CD4-positive, alpha-beta T cell treated with Interleukin-15 for 4 hours (primary cell): Measurements from ENCODE around the gene PPP4R3A.

Source experiments
- DNase-seq: peaks from one replicate; pipeline ENCODE4 v3.0.0-alpha.2; 2020; ENCODE audit warnings: low spot score

PPP4R3A gene

DNA sequence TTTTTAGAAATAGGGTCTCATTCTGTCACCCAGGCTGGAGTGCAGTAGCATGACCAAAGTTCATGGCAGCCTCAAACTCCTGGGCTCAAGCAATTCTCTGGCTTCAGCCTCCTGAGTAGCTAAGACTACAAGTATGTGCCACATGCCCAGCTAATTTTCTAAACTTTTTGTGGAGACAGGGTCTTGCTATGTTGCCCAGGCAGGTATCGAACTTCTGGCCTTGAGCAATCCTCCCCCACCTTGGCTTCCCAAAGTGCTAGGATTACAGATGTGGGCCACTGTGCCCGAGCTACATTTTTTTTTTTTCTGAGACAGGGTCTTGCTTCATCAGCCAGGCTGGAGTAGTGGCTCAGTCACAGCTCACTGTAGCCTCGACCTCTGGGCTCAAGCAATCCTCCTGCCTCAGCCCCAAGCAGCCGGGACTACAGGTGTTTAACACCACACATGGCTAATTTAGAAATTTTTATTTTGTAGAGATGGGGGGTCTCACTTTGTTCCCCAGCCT is 7.1 kb downstream of the PPP4R3A start:
- no peak for DNase-seq

DNA sequence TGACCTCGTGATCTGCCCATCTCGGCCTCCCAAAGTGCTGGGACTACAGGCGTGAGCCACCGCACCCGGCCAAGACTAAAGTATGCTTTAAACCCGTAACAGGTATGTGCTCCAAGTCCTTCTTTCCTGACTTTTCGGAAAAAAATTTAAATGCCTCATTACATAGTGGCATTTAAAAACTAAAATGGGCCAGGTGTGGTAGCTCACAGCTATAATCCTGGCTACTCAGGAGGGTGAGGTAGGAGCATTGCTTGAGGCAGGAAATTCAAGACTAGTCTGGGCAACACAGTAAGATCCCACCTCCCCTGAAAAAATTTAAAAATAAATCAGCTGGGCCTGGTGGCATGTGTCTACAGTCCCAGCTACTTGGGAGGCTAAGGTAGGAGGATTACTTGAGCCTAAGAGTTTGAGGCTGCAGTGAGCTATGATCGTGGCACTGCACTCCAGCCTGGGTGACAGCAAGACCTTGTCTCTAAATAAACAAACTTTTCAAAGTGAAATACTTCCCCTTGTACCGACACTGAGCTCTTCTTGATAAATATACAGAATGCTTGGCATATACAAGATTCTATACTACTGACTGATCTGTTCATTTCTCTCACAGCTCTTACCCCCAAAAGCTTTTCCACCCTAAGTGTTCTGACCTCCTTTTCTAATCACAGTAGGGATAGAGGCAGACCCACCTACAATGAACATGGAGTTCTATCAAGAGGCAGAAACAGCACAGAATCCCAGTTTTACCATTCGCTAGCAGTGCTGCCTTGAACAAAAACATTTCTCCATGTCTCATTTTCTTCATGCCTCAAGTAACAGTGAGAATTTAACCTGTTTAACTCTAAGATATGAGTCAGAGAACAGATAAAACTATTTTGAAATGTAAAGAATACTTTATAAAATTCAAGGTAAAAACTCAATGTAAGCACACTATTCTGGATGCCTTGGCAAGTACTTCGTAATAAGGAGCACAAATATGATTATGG is 7.9 kb downstream of the PPP4R3A start:
- no peak for DNase-seq

DNA sequence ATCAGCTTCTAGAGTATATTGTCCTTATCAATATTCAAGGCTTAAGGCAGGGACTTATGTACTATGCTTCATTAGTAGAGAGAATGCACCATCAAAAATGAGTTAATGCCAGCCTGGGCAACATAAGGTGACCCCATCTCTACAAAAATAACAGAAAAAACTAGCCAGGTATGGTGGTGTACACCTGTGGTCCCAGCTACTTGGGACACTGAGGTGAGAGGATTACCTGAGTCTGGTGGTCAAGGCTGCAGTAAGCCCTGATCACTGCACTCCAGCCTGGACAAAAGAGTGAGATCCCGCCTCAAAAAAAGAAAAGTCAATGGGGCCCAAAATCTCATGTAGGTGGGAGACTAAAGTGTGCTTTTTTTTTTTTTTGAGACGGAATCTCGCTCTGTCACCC is 8.8 kb downstream of the PPP4R3A start:
- DNase-seq: no peak

DNA sequence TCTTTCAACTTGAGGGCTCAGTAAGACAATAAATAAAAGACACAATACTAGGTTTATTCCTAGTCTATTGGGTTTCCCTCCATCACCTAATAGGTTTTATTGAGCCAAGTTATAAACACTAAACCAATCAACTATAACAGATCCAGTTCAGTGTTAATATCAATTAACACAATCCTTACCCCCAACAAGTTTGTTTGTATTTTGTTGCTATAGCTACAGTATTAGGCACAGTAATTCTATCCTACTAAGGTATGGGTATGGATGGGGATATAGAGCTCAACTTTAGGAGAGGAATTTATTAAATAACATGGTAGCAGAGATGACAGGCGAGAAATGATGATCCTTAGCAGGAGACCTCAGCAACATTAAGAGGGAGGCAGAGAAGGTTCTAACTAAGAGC is 13.3 kb downstream of the PPP4R3A start:
- DNase-seq: no peak

DNA sequence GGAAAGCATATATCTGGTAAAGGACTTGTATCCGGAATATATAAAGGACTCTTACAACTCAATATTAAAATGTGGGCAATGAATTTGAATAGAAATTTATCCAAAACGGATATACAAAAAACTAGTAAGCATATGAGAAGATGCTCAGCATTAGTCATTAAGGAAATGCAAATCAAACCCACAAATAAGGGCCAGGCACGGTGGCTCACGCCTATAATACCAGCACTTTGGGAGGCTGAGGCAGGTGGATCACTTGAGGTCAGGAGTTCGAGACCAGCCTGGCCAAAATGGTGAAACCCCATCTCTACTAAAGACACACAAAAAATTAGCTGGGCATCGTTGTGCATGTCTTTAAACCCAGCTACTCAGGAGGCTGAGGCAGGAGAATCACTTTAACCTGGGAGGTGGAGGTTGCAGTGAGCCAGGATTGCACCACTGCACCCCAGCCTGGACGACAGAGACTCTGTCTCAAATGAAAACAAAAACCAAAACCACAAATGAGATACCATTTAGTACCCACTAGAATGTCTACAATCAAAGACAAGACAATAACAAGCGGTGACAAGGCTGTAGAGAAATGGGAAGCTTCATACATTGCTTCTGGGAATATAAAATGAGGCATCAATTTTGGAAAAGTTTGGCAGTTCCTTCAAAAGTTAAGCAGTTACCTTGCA is 15.6 kb downstream of the PPP4R3A start:
- DNase-seq: peak; percentile 35

DNA sequence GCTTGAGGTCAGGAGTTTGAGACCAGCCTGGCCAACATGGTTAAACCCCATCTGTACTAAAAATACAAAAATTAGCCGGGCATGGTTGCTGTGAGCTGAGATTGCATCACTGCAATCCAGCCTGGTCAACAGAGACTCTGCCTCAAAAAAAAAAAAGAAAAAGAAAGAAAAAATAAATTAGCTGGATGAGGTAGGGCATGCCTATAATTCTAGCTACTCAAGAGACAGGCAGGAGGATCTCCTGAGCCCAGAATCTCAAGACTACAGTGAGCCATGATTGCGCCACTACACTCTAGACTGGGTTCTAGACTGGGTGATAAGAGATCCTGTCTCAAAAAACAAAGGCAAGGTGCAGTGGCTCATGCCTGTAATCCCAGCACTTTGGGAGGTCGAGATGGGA is 16.9 kb downstream of the PPP4R3A start:
- no peak for DNase-seq

DNA sequence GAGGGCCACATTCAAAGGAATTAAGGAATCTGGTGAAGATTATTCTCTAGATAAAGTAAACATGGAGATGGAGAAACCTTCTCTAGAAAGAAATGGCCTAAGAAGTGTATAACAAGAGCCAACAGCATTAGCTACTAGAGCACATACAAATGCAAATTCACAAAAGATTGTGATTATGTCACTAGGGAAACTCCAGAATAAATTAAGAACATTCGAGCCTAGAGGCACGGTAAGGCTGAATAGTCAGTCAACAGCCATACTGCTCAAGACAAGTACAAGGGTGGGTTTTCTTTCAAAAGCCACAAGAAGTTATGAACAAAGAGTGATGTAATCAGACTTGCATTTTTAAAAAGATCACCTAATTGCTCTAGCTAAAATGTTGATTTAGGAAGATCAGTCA is 25.4 kb downstream of the PPP4R3A start:
- DNase-seq: no peak

DNA sequence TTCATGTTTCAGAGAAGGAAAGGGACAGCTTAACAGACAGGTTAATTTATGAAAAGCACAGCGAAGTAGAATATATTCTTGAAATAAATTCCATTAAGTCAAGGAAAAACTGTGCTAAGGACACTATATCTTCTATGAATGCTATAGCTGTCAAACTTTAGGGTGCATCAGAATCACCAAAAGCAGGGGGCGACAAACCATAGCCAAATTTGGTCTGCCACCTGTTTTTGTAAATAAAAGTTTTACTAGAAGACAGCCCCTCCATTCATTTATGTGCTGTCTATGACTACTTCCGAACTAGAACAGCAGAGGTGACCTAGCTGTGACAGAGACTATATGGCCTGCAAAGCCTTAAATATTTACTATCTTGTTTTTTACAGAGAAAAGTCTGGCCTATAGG is 25.9 kb downstream of the PPP4R3A start:
- peak; percentile 18 for DNase-seq

DNA sequence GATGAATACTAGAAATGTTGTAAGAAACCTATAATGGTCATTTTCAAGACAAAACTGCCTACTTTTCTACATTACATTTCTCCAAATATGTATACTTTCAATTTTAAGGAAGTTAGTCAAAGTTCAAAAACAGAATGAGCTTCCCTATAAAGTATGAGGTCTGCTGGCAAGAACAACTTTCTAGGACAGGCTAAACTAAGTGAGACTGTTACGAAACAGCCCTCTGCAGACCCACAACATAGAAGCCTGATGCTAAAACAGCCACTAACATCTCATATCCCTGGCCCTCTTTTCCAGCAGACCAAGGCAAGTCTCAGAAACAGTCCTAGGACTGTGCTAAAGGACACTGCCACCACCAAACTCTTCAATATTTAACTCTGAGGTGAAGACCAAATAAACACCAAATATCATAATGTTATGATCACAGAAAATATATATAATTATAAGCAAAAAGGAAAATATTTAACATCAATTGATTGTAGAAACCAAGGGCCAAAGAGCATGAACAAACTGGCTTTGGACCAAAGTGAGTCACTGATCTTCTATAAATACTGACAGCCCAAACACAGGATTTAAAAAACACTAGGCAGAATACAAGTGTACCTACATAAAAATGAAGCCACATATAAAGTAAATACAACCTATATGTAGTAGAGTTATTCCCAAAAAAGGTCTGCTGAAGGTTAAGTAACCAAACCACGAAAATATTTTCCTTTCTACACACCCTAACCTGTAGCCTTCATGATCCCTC is 27.7 kb downstream of the PPP4R3A start:
- DNase-seq: no peak

DNA sequence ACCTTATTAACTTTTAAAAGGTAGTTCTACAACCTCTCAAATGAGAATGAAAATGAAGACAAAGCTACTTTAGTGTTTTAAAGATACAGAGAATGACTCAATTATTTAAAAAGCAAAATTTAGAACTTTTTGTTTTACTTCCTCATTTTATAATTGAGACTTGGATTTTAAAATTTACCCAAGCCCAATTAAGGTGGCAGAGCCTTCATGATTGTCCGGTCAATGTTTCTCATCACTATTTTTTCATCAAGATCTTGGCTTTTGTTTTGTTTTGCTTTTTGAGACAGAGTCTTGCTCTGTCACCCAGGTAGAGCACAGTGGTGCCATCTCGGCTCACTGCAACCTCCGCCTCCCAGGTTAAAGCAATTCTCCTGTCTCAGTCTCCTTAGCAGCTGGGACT is 32.7 kb downstream of the PPP4R3A start:
- no peak for DNase-seq

DNA sequence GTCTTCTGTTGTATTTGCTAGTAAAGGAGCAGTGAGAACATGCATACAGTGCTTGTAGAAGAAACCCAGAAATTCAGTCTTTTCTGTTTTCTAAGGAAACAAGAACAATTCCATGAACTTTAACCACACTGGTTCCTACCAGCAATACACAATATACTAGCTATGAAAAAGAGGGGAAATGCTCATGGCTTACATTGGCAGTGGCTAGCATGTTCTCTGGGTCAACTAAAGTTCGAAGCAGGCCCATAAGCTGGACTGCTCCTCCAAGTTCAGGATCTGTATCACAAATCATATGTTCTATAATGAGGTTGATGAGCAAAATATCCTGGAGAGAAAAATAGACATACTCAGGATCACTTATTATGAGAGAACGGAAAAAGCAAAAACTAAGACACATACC is 37.1 kb downstream of the PPP4R3A start:
- no peak for DNase-seq

DNA sequence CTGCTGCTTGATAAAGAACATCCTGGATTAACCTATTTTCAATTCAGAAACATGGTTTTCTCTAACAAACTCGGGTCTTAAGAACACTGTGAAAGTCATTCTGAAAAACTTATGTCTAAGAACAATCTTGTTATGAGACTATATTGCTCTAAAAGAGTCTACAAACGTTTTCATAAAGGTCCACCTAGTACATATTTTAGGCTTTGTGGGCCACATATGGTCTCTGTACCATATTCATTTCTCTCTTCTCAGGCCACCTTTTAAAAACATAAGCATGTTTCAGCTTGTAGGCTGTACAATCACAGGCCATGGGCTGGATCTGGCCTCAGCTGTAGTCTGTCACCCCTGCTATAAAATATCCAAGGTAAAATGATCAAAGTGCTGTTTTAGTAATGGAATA is 39.9 kb downstream of the PPP4R3A start:
- DNase-seq: no peak

DNA sequence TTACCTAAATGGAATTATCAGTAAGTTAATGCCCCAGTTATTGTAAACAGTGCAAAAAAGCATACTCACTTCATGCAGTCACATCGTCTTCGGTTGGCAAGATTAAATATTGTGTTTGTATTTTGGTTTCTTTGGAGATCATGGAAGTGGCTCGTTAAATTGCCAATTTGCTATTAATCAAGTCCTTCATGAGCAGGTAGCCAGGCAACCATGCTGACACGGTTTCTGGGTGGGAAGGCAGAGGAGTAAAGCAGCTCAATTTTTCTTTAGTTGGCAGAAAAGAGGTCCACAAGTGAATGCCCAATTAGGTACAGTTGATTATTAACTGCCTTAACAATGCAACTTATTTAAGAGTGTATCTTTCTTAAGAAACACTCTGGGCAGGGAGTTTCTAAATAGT is 43.9 kb downstream of the PPP4R3A start:
- no peak for DNase-seq

DNA sequence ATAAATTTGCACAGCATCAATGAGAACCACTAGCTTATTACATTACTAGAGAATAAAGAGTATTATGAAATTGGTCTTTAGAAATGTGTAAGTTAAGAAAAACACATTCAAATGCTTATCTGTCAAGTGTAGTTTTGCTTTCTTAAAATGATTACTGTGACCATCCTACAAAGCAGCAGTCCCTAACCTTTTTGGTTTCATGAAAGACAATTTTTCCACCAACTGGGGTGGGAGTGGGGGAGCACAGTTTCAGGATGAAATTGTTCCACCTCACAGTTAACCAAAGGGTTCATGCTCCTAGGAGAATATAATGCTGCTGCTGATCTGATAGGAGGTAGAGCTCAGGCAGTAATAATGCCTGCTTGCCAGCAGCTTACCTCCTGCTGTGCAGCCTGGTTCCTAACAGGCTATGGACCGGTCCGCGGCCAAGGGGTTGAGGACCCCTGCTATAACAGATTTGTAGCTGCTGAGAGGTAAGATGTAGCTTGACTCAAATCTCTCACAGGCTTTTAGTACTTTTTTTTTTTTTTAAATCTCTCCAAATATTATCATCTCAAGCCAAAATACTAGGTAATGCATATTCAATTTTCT is 45.4 kb downstream of the PPP4R3A start:
- DNase-seq: no peak

DNA sequence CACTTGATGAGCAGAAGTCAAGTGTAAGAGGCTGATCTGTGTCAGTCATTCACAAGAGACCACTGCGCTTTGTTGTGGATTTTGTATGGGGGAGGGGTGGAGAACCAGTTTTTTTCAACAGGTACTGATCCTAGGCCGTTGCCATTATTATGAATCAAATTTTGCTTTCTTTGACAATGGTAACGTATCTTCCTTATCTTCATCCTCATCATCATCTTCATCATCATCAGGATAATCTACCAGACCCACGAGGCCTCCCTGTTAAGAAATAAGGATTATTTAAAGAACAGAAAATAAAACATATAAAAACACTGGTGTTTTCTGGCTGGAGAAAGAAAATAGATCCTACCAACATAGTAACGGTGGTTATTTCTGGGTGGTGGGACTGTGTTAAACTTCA is 51.5 kb downstream of the PPP4R3A start:
- no peak for DNase-seq

DNA sequence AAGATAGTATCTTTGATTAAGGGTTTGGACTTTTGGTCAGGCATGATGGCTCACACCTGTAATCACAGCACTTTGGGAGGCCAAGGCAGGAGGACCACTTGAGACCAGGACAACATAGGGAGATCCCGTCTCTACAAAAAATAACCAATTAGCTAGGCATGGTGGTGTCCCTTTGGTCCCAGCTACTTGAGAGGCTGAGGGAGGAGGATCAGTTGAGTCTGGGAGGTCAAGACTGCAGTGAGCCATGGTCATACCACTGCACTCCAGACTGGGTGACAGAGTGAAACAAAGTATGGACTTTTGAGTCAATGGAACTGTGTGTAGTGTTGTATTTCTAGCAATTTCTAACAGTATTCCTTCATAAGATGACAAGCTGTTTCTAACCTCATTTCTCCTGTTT is 53.8 kb downstream of the PPP4R3A start:
- no peak for DNase-seq

DNA sequence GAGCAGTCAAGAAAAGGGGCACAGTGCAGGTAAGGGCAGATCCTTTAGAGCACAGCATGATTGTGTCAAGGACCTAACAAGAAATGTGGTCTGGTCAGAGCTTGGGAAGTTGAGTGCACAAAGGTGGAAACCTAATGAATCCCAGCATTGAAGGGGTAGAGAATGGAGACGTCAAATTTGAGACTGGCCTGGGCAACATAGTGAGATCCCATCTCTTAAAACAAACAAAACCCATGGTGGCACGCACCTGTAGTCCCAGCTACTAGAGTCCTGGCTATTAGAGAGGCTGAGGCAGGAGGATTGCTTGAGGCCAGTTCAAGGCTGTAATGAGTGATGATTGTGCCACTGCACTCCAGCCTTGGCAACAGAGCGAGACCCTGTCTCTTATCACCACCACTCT is 55.5 kb downstream of the PPP4R3A start:
- no peak for DNase-seq

DNA sequence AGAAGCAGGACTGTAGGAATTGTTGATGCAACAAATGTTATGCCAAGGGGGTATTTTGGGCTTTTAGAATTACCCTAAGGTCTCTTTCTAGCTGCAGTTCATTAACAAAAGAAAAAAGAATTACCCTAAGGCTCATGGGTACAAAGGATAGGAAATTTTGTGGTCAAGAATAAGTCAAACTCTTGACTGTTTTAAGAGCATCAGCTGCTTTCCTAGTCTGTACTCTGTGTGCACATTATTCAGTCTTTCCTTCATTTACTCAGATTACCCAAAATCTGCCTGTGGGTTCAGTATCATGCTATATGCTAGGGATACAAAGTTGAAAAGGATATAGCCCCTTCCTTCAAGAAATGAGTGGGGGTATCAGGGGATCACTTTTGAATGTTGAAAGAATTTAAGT is 56.0 kb downstream of the PPP4R3A start:
- no peak for DNase-seq

DNA sequence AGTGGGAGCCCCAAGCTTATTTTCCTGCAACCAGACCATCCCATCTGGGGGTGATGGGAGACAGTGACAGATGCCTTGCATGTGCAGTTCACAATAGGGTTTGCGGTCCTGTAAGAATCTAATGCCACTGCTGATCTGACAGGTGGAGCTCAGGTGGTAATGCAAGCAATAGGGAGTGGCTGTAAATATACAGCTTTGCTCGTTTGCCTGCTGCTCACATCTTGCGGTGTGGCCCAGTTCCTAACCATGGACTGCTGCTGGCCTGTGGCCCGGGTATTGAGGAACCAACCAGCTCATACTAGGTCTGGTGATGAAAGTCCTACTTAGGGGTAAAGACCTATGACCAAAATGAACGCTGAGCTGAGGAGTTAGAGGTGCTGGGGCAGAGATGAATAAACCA is 56.4 kb downstream of the PPP4R3A start:
- DNase-seq: no peak

DNA sequence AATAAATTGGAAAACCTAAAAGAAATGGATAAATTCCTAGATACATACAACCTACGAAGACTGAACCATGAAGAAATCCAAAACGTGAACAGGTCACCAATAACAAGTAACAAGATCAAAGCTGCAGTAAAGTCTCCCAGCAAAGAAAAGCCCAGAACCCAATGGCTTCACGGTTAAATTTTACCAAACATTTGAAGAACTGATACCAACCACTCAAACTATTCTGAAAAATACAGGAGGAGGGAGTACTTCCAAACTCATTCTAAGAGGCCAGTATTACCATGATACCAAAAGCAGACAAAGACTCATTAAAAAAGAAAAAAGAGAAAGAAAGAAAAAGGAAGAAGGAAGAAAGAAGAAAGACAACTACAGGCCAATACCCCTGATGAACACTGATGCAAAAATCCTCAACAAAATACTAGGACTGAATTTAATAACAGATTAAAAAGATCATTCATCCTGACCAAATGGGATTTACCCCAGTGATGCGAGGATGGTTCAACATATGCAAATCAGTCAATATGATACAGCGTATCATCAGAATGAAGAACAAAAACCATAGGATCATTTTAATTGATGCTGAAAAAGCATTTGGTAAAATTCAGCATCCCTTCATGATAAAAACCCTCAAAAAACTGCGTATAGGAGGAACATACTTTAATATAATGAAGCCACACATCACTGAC is 65.6 kb downstream of the PPP4R3A start:
- DNase-seq: no peak

DNA sequence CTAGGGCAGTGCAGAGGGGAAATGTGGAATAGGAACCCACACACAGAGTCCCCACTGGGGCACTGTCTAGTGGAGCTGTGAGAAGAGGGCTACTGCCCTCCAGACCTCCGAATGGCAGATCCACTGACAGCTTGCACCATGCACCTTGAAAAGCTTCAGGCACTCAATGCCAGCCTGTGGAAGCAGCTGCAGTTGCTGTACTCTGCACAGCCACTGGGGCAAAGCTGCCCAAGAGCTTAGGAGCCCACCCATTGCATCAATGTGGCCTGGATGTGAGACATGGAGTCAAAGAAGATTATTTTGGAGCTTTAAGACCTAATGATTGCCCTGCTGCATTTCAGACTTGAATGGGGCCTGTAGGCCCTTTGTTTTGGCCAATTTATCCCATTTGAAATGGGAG is 70.8 kb downstream of the PPP4R3A start:
- DNase-seq: no peak

DNA sequence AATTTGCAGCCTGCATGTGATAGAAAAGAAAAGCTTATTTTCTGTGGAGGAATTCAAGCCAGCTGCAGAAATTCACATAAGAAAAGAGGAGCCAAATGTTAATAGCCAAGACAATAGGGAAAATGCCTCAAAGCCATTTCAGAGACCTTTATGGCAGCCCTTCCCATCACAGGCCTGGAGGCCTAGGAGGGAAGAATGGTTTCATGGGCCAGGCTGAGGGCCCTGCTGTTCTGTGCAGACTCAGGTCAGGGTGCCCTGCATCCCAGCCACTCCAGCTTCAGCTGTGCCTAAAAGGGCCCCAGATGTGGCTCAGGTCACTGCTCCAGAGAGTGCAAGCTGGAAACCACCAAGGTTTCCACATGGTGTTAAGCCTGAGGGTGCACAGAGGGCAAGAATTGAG is 71.3 kb downstream of the PPP4R3A start:
- no peak for DNase-seq
